HG02970 (cell line): ENCODE measurements around the gene METTL9.
"Not testable (repeated sequence)": the region's sequence is repeated elsewhere in the genome, so short reads cannot be mapped to it uniquely, and the experiment has no call there.

Experiments
- ATAC-seq: cut with Tn5 transposase; IDR thresholded peaks from one replicate; pipeline ENCODE4 v1.9.1; 2021; ENCODE audit warnings: mild to moderate bottlenecking, moderate library complexity, moderate number of reproducible peaks; ENCODE audit not compliant: unreplicated experiment, low FRiP score

Gene METTL9

GRCh38 chr16:21631376-21631775, 32.0 kb downstream of the METTL9 start:
- not testable (repeated sequence) for ATAC-seq

- ATAC-seq: not testable (repeated sequence)
Measured at GRCh38 chr16:21631951-21632575, 32.7 kb downstream of the METTL9 start.

- no peak for ATAC-seq
Measured at GRCh38 chr16:21634216-21634615, 34.8 kb downstream of the METTL9 start.

- not testable (repeated sequence) for ATAC-seq
Measured at GRCh38 chr16:21635694-21636093, 36.3 kb downstream of the METTL9 start.

GRCh38 chr16:21637032-21637968, 37.9 kb downstream of the METTL9 start:
- no peak for ATAC-seq

- no peak for ATAC-seq
Measured at GRCh38 chr16:21638573-21638975, 39.2 kb downstream of the METTL9 start.

- ATAC-seq: no peak
Measured at GRCh38 chr16:21639493-21639892, 40.1 kb downstream of the METTL9 start.

GRCh38 chr16:21641916-21642315, 42.5 kb downstream of the METTL9 start:
- ATAC-seq: no peak

GRCh38 chr16:21642861-21643260, 43.5 kb downstream of the METTL9 start:
- no peak for ATAC-seq

GRCh38 chr16:21643785-21644184, 44.4 kb downstream of the METTL9 start:
- ATAC-seq: no peak

GRCh38 chr16:21644674-21645073, 45.3 kb downstream of the METTL9 start:
- no peak for ATAC-seq

GRCh38 chr16:21645261-21645721, 45.9 kb downstream of the METTL9 start:
- ATAC-seq: no peak

GRCh38 chr16:21646091-21646490, 46.7 kb downstream of the METTL9 start:
- no peak for ATAC-seq

GRCh38 chr16:21646721-21647561, 47.6 kb downstream of the METTL9 start:
- ATAC-seq: peak; percentile 82

- ATAC-seq: peak; percentile 3
Measured at GRCh38 chr16:21647562-21648164, 48.3 kb downstream of the METTL9 start.

- ATAC-seq: not testable (repeated sequence)
Measured at GRCh38 chr16:21649826-21650406, 50.5 kb downstream of the METTL9 start.

- ATAC-seq: no peak
Measured at GRCh38 chr16:21650521-21650920, 51.1 kb downstream of the METTL9 start.

GRCh38 chr16:21651515-21651914, 52.1 kb downstream of the METTL9 start:
- no peak for ATAC-seq

- ATAC-seq: no peak
Measured at GRCh38 chr16:21652453-21652852, 53.1 kb downstream of the METTL9 start, which contains the start of gene IGSF6. TSS of gene IGSF6 (minus strand) at chr16:21652608. CDS start at chr16:21652598, 10 bp downstream.

GRCh38 chr16:21653571-21653970, 54.2 kb downstream of the METTL9 start:
- ATAC-seq: no peak
